Astrocyte of the spinal cord (primary cell): ENCODE measurements around the gene MYBPHL.
"Not testable (repeated sequence)": the region's sequence is repeated elsewhere in the genome, so short reads cannot be mapped to it uniquely, and the experiment has no call there.

Source experiments
- DNase-seq: peaks from one replicate; pipeline ENCODE4 v3.0.0; 2011; ENCODE audit warnings: low read depth, low spot score
- H3K4me3 ChIP-seq: 2 replicates; pipeline ENCODE4 v1.5.1; 2011; ENCODE audit warnings: low read depth, mild to moderate bottlenecking, low read length, moderate library complexity
- CTCF ChIP-seq: IDR thresholded peaks from 2 replicates; pipeline ENCODE4 v1.5.1; 2012; ENCODE audit warnings: low read depth, mild to moderate bottlenecking, low read length, inconsistent platforms
- in situ Hi-C: cut with HindIII; loops from 2 replicates; pipeline ENCODE4 v1.10.0; 2017; ENCODE audit warnings: low sequenced_read_pairs

MYBPHL gene

GRCh38 chr1:109309347-109309746 lies 2.5 kb upstream of the MYBPHL start:
- in situ Hi-C loops: no loop called here

GRCh38 chr1:109307274-109308021 lies 637 bp upstream of the MYBPHL start:
- no peak for TF ChIP-seq CTCF
- DNase-seq: no peak
- in situ Hi-C loops: no loop called here
- no peak overlapping the region for H3K4me3 ChIP-seq

More at GRCh38 chr1:109309347-109309746, 2.5 kb upstream of the MYBPHL start:
- no peak overlapping the region for H3K4me3 ChIP-seq
- no peak for DNase-seq
- no peak for TF ChIP-seq CTCF

GRCh38 chr1:109305991-109306390 lies 820 bp downstream of the MYBPHL start:
- DNase-seq, H3K4me3 ChIP-seq, in situ Hi-C loops: not testable (repeated sequence)

GRCh38 chr1:109304226-109304920 lies 2.4 kb downstream of the MYBPHL start:
- in situ Hi-C loops: no loop called here
- DNase-seq: no peak

GRCh38 chr1:109301874-109302273 lies 4.9 kb downstream of the MYBPHL start:
- TF ChIP-seq CTCF: no peak
- H3K4me3 ChIP-seq: no peak overlapping the region
- no peak for DNase-seq
- in situ Hi-C loops: no loop called here

More at GRCh38 chr1:109304226-109304920, 2.4 kb downstream of the MYBPHL start:
- TF ChIP-seq CTCF: no peak
- H3K4me3 ChIP-seq: no peak overlapping the region

- DNase-seq: no peak
- H3K4me3 ChIP-seq: no peak overlapping the region
- in situ Hi-C loops: no loop called here
- TF ChIP-seq CTCF: no peak
Observed at GRCh38 chr1:109300650-109301151, 6.1 kb downstream of the MYBPHL start.
